K562 (cell line): ENCODE data around the gene DCST1. TPM values are rescaled to one million over a fixed set of nuclear protein-coding genes. Genes with fewer than 3 reads are reported as not detected.

Experiments used
- GATAD2A ChIP-seq: fragments of 450-650 bp; IDR thresholded peaks from 2 replicates; pipeline ENCODE4 v1.6.1; 2017
- NFIX ChIP-seq: fragments of 250-450 bp; sonication (Bioruptor Pico); IDR thresholded peaks from 2 replicates; pipeline ENCODE4 v1.4.0; 2020; ENCODE audit warnings: low read depth, mild to moderate bottlenecking, moderate library complexity
- POLR2B ChIP-seq: fragments of 450-650 bp; IDR thresholded peaks from 2 replicates; pipeline ENCODE4 v1.6.1; 2018; ENCODE audit warnings: low read depth; ENCODE audit not compliant: partially characterized antibody
- ZNF184 ChIP-seq: sonication (generic); formaldehyde crosslinking; IDR thresholded peaks from 2 replicates; pipeline ENCODE4 v1.5.0; 2020; ENCODE audit warnings: missing genetic modification reagents
- polyA plus RNA-seq, 8 experiments: library from polyadenylated mRNA; depleted of rRNA in 4 of 8; stranded (reverse) in 5 of 8; unstranded in 3 of 8; fragments of >200 nt; fragmentation: Nextera tagmentation in 2 of 8; fragmentation: Illumina TruSeq in 1 of 8; extraction: Ambion mirVana in 2 of 8; extraction: Trizol in 1 of 8; gene quantifications; 2 replicates each; pipeline versions ENCODE4 v1.2.1 to v1.2.3, GENCODE V29; 2011 to 2014; ENCODE audit warnings: inconsistent platforms in 1 of 8, missing spikeins in 1 of 8
- total RNA-seq, 7 experiments: library from RNA; depleted of rRNA in 6 of 7; stranded (reverse); fragments of >200 nt in 6 of 7; fragmentation: Illumina TruSeq in 2 of 7; extraction: Trizol in 2 of 7; gene quantifications; 2 replicates each; pipeline versions ENCODE4 v1.2.1 to v1.2.3, GENCODE V29; 2011 to 2021; ENCODE audit warnings: low replicate concordance in 1 of 7
- TF ChIP-seq, protein P1 (sequence below): fragments of 250-450 bp; sonication (Bioruptor Pico); IDR thresholded peaks from 2 replicates; pipeline ENCODE4 v1.5.0; 2020; ENCODE audit warnings: mild to moderate bottlenecking, borderline replicate concordance
- TF ChIP-seq, protein P2 (sequence below): sonication (generic); formaldehyde crosslinking; IDR thresholded peaks from 2 replicates; pipeline ENCODE4 v1.9.0; 2022; ENCODE audit warnings: mild to moderate bottlenecking, missing genetic modification reagents
- TF ChIP-seq, protein P3 (sequence below): fragments of 450-650 bp; IDR thresholded peaks from 2 replicates; pipeline ENCODE4 v1.6.1; 2017; ENCODE audit warnings: antibody characterized with exemption, mild to moderate bottlenecking
- TF ChIP-seq, protein P4 (sequence below), 2 experiments: fragments of 450-650 bp; formaldehyde crosslinking in 1 of 2; IDR thresholded peaks; 2 replicates each; pipeline versions ENCODE4 v1.4.0 to v1.6.1; 2014 to 2020; ENCODE audit warnings: mild to moderate bottlenecking in 2 of 2, borderline replicate concordance in 1 of 2, low read depth in 1 of 2
- TF ChIP-seq, protein P5 (sequence below): fragments of 250-450 bp; sonication (Bioruptor Pico); IDR thresholded peaks from 2 replicates; pipeline ENCODE4 v1.4.0; 2020

Gene DCST1
- total and polyA plus RNA-seq, 9 of the 15 experiments (the other 6 are each of a cell fraction or from before 2014, with no cell fraction given), result not detected

DNA sequence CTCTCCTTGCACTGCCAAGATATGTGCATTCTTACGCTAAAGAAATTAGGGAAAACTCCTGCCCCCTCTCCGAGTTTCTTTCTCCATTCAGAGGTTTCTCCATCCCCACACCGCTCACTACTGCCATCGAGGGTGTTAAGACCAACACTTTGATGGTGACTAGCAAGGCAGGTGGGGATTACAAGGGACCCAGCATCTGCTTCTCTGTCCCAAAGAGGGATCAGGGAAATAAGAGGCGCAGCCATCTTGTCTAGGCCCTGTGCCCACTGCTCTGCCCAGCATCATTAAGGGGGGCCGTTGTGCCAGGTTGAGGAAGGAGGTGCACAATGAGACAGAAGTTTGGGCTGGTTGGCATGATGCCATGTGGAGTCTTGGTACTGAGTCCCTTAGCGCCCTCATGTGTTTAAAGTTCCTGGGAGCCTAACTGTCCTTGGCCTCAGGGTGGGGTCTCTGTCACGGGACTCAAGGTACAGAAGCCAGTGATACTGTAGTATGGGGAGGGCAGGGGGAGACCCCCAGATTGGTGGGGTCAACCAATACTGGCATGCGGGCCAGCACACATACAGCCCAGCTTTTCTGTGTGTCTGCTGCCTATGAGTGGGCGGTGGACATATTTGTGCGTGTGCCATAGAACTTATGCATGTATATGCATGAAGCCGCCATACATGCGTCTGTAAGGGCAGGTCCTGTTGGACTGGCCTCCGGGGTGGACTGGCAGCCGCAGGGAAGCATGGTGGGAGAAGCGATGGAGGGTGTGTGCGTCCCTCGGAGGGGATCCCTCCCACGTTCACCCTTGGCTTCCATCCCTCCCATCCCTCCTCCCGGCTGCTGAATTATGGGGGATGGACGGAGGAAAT is 50.5 kb downstream of the DCST1 start (continued):
- TF ChIP-seq, protein P1, sequence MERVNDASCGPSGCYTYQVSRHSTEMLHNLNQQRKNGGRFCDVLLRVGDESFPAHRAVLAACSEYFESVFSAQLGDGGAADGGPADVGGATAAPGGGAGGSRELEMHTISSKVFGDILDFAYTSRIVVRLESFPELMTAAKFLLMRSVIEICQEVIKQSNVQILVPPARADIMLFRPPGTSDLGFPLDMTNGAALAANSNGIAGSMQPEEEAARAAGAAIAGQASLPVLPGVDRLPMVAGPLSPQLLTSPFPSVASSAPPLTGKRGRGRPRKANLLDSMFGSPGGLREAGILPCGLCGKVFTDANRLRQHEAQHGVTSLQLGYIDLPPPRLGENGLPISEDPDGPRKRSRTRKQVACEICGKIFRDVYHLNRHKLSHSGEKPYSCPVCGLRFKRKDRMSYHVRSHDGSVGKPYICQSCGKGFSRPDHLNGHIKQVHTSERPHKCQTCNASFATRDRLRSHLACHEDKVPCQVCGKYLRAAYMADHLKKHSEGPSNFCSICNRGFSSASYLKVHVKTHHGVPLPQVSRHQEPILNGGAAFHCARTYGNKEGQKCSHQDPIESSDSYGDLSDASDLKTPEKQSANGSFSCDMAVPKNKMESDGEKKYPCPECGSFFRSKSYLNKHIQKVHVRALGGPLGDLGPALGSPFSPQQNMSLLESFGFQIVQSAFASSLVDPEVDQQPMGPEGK (CRISPR knock-in tag), result no peak
- no peak for TF ChIP-seq GATAD2A
- TF ChIP-seq, protein P2, sequence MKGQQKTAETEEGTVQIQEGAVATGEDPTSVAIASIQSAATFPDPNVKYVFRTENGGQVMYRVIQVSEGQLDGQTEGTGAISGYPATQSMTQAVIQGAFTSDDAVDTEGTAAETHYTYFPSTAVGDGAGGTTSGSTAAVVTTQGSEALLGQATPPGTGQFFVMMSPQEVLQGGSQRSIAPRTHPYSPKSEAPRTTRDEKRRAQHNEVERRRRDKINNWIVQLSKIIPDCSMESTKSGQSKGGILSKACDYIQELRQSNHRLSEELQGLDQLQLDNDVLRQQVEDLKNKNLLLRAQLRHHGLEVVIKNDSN (CRISPR knock-in tag), result peak; percentile 3; the same call in 1 of the 2 replicates
- TF ChIP-seq, protein P3, sequence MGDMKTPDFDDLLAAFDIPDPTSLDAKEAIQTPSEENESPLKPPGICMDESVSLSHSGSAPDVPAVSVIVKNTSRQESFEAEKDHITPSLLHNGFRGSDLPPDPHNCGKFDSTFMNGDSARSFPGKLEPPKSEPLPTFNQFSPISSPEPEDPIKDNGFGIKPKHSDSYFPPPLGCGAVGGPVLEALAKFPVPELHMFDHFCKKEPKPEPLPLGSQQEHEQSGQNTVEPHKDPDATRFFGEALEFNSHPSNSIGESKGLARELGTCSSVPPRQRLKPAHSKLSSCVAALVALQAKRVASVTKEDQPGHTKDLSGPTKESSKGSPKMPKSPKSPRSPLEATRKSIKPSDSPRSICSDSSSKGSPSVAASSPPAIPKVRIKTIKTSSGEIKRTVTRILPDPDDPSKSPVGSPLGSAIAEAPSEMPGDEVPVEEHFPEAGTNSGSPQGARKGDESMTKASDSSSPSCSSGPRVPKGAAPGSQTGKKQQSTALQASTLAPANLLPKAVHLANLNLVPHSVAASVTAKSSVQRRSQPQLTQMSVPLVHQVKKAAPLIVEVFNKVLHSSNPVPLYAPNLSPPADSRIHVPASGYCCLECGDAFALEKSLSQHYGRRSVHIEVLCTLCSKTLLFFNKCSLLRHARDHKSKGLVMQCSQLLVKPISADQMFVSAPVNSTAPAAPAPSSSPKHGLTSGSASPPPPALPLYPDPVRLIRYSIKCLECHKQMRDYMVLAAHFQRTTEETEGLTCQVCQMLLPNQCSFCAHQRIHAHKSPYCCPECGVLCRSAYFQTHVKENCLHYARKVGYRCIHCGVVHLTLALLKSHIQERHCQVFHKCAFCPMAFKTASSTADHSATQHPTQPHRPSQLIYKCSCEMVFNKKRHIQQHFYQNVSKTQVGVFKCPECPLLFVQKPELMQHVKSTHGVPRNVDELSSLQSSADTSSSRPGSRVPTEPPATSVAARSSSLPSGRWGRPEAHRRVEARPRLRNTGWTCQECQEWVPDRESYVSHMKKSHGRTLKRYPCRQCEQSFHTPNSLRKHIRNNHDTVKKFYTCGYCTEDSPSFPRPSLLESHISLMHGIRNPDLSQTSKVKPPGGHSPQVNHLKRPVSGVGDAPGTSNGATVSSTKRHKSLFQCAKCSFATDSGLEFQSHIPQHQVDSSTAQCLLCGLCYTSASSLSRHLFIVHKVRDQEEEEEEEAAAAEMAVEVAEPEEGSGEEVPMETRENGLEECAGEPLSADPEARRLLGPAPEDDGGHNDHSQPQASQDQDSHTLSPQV, result no peak
- no peak for TF ChIP-seq ZNF184 (CRISPR knock-in tag)
- TF ChIP-seq, protein P4, sequence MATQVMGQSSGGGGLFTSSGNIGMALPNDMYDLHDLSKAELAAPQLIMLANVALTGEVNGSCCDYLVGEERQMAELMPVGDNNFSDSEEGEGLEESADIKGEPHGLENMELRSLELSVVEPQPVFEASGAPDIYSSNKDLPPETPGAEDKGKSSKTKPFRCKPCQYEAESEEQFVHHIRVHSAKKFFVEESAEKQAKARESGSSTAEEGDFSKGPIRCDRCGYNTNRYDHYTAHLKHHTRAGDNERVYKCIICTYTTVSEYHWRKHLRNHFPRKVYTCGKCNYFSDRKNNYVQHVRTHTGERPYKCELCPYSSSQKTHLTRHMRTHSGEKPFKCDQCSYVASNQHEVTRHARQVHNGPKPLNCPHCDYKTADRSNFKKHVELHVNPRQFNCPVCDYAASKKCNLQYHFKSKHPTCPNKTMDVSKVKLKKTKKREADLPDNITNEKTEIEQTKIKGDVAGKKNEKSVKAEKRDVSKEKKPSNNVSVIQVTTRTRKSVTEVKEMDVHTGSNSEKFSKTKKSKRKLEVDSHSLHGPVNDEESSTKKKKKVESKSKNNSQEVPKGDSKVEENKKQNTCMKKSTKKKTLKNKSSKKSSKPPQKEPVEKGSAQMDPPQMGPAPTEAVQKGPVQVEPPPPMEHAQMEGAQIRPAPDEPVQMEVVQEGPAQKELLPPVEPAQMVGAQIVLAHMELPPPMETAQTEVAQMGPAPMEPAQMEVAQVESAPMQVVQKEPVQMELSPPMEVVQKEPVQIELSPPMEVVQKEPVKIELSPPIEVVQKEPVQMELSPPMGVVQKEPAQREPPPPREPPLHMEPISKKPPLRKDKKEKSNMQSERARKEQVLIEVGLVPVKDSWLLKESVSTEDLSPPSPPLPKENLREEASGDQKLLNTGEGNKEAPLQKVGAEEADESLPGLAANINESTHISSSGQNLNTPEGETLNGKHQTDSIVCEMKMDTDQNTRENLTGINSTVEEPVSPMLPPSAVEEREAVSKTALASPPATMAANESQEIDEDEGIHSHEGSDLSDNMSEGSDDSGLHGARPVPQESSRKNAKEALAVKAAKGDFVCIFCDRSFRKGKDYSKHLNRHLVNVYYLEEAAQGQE (IDR thresholded peaks at IDR 0.05; ENCODE audit: borderline replicate concordance), result peak; percentile 48; the same call in 1 of the 2 replicates
- TF ChIP-seq, protein P4 (CRISPR knock-in tag; IDR thresholded peaks at IDR 0.05; ENCODE audit: low read depth), result no peak
- peak; percentile 51; the same call in 1 of the 2 replicates for TF ChIP-seq NFIX (CRISPR knock-in tag)
- TF ChIP-seq, protein P5, sequence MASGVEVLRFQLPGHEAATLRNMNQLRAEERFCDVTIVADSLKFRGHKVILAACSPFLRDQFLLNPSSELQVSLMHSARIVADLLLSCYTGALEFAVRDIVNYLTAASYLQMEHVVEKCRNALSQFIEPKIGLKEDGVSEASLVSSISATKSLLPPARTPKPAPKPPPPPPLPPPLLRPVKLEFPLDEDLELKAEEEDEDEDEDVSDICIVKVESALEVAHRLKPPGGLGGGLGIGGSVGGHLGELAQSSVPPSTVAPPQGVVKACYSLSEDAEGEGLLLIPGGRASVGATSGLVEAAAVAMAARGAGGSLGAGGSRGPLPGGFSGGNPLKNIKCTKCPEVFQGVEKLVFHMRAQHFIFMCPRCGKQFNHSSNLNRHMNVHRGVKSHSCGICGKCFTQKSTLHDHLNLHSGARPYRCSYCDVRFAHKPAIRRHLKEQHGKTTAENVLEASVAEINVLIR, result no peak
- TF ChIP-seq POLR2B, result no peak
